ENCODE results near the gene PRPSAP2.

DNA sequence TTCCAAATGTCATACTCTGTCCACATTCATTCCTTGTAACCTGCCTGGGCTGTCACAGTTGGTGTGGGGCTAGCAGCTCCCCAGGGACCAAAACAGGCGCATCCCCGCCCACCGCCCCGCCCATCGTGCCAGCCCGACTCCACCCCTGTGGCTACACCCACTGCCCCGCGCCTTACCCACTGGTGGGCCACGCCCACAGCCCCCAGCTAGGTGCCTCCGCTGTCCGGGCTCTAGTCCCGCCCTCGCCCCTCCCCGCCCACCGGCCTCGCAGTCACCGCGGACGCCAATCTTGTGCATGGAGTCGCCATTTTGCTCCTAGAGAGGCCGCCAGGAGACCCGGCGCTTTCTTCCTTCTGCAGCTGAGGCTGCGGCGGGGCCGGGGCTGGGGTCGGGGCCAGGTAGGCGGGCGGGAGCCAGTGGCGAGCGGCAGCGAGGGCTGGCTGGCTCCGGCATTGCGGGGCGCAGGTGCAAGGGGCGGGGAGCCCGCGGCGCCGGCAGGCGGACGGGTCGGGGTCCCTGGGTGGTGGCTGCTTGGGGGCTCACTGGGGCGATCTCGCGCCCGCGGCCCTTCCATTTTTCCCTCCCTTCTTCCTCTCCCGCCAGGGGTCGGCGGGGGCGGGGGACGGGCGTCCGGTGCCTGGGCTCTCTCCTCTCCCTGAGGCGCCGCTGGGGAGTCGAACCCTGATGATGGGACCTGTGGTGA is at the start of gene PRPSAP2:
- TF ChIP-seq, protein P1, sequence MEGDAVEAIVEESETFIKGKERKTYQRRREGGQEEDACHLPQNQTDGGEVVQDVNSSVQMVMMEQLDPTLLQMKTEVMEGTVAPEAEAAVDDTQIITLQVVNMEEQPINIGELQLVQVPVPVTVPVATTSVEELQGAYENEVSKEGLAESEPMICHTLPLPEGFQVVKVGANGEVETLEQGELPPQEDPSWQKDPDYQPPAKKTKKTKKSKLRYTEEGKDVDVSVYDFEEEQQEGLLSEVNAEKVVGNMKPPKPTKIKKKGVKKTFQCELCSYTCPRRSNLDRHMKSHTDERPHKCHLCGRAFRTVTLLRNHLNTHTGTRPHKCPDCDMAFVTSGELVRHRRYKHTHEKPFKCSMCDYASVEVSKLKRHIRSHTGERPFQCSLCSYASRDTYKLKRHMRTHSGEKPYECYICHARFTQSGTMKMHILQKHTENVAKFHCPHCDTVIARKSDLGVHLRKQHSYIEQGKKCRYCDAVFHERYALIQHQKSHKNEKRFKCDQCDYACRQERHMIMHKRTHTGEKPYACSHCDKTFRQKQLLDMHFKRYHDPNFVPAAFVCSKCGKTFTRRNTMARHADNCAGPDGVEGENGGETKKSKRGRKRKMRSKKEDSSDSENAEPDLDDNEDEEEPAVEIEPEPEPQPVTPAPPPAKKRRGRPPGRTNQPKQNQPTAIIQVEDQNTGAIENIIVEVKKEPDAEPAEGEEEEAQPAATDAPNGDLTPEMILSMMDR (optimal IDR thresholded peaks at IDR 0.05 in 1 of 3, IDR thresholded peaks at IDR 0.05 in 1 of 3, conservative IDR thresholded peaks at IDR 0.05 in 1 of 3; ENCODE audit: extremely low read depth in 1 of 3, insufficient read depth in 2 of 3, low read length in 3 of 3): no peak
- no peak for TF ChIP-seq EZH2 (IDR thresholded peaks at IDR 0.05; ENCODE audit: low read length)
